OCI-LY3 (cell line): ENCODE data around the gene RAD9B.

Experiments used
- CTCF ChIP-seq: fragments of 200-600, 300-600 bp; sonication (generic); IDR thresholded peaks from 2 replicates; pipeline ENCODE4 v1.5.1; 2014; ENCODE audit warnings: antibody characterized with exemption, low read length, low read depth
- EZH2phosphoT487 ChIP-seq: fragments of 200-600 bp; shearing (Covaris generic); IDR thresholded peaks from 2 replicates; pipeline ENCODE4 v1.6.1; 2018; ENCODE audit warnings: antibody characterized with exemption, mixed run types, low read depth

- TF ChIP-seq CTCF: no peak
- no peak for TF ChIP-seq EZH2phosphoT487
These were observed 32.7 kb downstream of the RAD9B start for GRCh38 chr12:110534811-110535210.
